HS-5 (cell line): ENCODE results near the gene VSTM4.

ENCODE experiments used
- DNase-seq: peaks from one replicate; pipeline ENCODE4 v3.0.0-alpha.2; 2012; ENCODE audit warnings: low read depth

Gene VSTM4, protein sequence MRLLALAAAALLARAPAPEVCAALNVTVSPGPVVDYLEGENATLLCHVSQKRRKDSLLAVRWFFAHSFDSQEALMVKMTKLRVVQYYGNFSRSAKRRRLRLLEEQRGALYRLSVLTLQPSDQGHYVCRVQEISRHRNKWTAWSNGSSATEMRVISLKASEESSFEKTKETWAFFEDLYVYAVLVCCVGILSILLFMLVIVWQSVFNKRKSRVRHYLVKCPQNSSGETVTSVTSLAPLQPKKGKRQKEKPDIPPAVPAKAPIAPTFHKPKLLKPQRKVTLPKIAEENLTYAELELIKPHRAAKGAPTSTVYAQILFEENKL

DNA sequence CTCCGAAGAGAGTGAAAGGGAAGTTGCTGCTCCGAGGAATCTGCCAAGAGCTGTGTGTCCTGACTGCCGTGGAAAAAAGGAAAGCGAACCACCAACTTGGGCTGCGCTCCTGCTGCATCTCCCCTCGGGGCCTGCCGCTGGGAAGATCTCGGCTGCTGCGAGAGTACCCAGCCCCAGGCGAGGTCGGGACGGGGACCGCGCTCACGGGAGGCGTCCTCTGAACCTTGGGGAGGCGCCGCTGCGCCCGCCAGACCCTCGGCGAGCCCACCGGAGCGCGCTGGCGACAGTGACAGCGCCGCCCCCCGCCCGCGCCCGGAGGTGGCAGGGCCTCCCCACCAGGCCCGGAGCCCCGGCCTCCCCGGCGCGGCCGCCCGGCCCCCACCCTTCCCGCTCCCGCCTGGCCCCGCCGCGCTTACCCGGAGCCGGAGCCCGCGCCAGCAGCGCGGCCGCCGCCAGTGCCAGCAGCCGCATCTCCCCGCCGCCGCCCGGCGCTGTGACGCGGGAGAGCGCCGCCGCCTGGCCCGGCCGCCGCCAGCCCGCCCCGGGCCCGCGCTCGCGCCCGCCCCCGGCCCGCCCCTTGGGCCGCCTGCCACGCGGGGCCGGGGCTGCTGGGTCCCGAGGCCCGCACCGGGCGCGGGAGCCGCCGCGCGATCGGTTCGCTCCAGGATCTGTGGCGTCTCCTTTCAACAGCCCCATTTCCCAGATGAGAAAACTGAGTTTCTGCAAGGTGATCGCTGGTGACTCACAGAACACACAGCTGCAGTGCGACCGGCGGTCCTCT lies at the start of gene VSTM4:
Gene VSTM4 (minus strand): TSS at position 508 of the 781 bp plus-strand sequence. CDS start 37 bp downstream, at position 471.
- peak; percentile 13 for DNase-seq

DNA sequence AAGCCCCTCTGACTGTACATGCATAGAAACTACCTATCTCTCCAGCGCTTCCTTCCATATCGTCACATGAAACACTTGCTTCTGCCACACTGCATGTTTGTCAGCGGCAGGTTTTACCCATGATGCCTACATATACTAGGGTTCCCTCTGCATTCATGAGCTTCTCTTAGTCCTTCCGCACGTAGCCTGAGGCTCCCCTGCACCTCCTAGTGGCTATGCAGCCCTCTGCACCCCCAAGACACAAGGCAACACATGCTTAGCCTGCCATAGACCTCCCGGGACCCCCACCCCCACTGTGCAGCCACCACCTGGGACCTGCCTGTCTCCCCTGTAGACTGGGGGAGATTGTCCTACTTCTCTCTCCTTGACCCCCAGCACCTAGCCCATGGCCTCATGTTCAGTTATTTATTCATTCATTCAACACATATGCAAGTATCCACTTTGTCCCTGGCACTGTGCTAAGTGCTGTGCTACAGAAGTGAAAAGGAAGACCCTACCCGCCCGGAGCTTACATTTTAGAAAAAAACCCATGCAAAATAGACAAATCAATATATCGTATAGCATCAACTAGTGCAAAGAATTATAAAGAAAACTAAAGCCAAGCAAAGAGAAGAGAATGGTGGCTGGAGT lies 49.4 kb upstream of the VSTM4 start:
- DNase-seq, result no peak

GRCh38 chr10:49163741-49164140 lies 48.4 kb upstream of the VSTM4 start:
- no peak for DNase-seq

DNA sequence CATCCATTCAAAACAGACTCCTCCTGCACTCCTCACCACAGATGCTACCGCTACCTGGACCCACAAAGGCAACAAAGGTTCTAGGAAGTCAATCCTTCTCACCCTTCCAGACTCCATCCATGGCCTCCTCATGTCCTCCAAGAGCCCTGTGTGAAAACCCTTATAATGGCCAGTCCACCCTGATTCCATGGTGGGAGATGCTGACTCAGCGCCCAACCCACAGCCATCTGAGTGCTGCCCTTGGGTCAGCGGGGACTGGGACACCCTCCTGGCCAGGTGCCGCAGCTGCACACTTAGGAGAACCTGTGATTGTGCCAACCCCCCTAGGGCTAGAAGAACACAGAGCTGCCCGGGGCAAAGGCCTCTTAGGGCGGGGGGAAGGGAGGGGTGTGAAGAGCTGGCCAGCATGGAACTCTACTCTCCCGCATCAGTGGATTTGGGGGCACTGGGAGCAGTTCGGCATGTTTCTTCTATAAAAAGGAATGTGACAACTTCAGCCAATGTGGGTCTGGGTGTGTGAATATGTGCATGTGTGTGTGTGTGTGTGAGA lies 47.5 kb upstream of the VSTM4 start:
- no peak for DNase-seq

DNA sequence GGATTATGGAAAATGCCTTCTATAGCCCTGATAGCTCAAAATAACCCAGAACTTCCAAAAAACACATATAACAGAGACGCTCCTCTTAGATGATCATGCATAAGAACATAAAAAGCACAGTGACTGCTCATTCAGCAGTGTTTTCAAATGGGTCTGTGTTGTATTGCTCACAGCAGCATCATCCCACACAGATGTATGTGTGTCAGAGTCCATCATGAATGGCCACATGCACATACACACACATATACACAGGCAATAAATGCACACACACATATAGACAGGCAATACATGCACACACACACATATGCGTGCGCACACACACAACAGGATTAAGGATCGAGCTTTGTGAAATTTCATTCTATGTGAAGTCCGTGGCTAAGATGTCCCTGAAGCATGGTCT lies 46.7 kb upstream of the VSTM4 start:
- DNase-seq, result no peak

- DNase-seq, result no peak
These were observed 46.2 kb upstream of the VSTM4 start for GRCh38 chr10:49161411-49161997.

DNA sequence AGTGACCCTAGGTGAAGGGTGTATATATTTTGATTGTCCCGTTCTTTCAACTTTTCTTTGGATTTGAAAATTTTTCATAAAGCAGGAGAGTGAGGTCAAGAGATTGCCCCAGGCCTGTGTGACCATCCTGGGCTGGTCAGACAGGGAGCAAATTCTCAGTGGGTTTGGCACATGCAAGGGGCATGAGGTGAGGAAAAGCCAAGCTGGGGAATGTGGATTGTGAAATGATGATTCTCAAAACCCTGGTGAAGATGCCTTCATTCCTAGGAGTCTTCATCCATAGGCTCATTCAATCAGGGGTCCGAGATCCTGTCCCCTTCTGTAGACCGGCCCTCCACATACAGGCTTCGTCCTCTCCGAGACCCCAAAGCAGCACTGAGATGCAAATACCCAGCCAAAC lies 45.5 kb upstream of the VSTM4 start:
- no peak for DNase-seq

GRCh38 chr10:49160110-49160509 lies 44.8 kb upstream of the VSTM4 start:
- DNase-seq, result no peak

- DNase-seq, result no peak
These were observed 43.6 kb upstream of the VSTM4 start for GRCh38 chr10:49158915-49159314.

DNA sequence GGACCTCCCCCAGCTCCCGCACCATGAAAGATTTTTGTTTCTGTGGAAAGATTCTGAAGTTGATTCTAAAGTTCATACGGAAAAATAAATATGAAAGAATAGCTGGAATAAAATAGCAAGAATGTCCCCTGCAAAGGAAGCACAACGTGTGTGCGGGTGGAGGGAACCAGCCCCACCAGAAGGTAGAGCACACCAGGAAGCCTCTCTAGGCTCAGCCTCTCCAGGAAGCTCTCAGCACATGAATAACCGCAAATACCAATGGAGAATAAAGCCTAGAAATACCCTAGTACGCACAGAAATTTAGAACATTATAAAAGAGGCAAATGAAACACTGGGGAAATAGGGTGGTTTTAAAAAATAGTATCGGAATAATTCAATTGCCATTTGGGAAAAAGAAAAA lies 43.1 kb upstream of the VSTM4 start:
- DNase-seq, result no peak

DNA sequence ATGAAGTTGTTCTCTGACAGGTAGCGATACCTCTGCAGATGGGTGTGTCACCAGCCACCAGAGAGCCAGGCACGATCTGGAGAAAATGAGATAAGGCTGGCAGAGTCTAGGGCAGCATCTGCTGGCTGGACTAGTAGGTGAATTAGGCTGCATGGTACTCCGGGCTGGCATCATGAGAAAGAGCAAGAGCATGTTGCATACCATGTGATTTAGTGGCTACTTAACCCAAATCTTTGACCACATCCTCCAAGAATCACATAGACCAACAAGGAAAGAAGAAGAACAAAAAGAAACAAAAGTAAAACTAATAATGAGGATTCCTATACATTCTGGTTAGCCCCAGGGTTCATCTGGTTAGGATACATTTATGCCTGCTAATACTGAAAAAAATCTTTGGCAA lies 41.9 kb upstream of the VSTM4 start:
- no peak for DNase-seq

GRCh38 chr10:49154641-49155040 lies 39.3 kb upstream of the VSTM4 start:
- no peak for DNase-seq

- no peak for DNase-seq
These were observed 38.6 kb upstream of the VSTM4 start for GRCh38 chr10:49153971-49154370.

DNA sequence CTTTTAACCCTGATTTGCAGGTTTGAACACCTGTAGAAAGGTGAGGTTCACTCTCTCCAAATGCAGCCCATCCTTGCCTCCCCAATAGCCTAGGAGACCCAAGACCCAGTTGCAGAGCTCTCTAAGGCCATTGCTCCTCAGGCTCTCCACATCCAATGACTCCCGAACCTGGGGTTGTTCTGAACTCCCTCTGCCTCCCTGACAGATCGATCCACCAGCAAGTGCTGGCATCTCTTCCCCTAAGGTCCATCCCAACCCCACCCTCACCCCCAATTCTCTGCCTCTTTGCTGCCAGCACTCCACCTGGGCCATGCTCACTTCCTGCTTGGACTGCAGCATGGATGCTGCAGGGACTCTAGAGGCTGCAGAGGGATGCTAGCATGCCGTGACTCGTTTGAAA lies 37.8 kb upstream of the VSTM4 start:
- DNase-seq, result no peak

DNA sequence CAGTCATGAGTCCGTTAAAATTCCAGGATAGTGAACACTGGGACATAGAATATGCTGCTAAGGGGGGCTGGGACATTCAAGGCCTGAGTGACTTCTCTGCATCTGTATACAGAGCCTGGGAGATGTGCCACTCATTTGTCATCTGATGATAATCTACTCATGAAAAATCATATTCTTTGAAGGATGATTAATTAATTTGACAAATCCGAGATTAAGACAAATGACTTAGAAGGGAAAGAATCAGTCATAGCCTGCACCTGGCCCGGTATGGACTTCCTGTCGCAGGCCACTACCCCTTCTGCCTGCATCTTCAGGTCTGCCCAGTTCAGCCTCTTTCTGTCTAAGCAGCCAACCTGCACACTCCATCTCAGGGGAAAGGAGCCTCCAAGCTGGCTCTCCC lies 37.3 kb upstream of the VSTM4 start:
- DNase-seq, result no peak

- DNase-seq, result no peak
These were observed 36.7 kb upstream of the VSTM4 start for GRCh38 chr10:49152037-49152436.

GRCh38 chr10:49151481-49151880 lies 36.2 kb upstream of the VSTM4 start:
- DNase-seq, result no peak

GRCh38 chr10:49151025-49151445 lies 35.7 kb upstream of the VSTM4 start:
- no peak for DNase-seq

DNA sequence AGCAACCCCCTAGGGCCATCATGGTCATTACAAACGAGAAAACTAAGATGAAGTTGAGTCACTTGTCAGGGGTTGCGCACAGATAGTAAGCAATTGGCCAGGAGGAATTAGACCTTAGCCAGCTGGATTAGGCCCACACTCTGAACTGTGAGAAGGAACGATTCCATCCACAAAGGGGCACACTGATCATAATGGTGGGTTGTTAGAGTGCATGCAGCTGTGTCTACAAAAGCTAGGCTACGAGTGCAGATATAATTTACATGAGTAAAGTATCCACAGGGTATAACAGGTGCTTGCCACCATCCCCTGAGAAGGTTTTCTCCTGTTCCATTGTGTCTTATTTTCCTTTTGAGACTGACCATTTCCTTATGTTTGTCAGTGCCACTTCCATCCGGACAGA lies 35.1 kb upstream of the VSTM4 start:
- DNase-seq, result no peak

DNA sequence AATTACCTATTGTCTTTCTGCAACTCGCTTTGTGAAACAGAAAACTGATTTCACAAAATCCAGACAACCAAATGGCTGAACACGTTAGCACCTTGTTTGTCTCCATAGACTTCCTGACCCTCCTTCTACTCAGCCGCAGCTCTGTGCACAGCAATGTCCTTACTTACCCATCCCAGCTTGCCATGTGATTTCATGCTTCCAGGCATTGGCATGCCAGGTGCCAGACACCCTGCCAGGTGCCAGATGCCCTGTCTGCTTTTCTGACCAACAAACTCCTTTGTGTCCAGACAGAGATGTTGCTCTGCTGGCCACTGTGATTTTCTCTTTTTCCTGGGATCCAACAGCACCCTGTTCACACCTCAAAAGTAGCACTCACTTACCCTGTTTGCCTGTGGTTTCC lies 34.6 kb upstream of the VSTM4 start:
- DNase-seq, result no peak

DNA sequence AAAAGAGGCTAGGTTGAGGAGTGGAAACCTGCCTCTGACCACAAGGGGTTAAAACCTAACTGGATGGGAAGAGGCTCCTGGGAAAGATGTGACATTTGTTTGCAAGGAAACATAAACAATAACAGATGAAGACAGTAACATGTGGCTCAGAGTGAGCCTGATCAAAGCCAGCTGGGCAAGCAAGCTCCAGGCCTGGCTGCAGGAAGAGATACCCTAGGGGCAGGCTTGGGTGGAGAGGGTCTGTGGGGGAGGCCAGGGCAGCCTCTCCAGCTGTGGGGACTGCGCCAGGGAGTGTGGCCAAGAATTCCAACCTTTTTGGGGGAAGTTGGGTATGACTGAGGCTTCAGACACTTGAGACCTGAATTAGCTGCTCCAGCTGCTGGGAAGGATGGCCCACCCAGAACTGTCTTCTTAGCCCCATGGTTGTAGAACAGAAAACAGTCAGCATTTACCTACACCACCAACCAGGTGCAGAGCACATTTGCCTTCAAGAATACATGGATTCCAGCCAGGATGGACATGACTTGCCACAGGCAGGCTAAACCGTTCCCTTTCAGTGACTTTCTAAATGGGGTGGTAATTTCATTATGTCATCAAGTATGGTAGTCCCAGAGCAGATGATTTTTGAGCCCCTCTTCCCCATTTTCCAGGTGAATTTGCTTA lies 28.9 kb upstream of the VSTM4 start:
- DNase-seq, result no peak

GRCh38 chr10:49143249-49143648 lies 27.9 kb upstream of the VSTM4 start:
- no peak for DNase-seq
